H1 (cell line): Measurements from ENCODE around the gene MPHOSPH8. TPM values are rescaled to one million over a fixed set of nuclear protein-coding genes. Genes with fewer than 3 reads are reported as not detected.

ENCODE experiments used
- CTCF ChIA-PET: fragments of 300-600 bp; sonication (Branson Sonifier 250); formaldehyde crosslinking; loops from one replicate; lab custom pipeline; 2021; ENCODE audit not compliant: partially characterized antibody; lab: Charles Lee
- POLR2A ChIA-PET: fragments of 300-600 bp; sonication (Branson Sonifier 250); formaldehyde crosslinking; loops from one replicate; lab custom pipeline; 2021; ENCODE audit warnings: inconsistent platforms; ENCODE audit not compliant: partially characterized antibody; lab: Charles Lee
- DNase-seq, 2 experiments: peaks; one replicate each; pipeline versions ENCODE4 v3.0.0 to v3.0.0-alpha.2; 2010 to 2022; ENCODE audit warnings: low spot score in 2 of 2, low read depth in 1 of 2, mixed read lengths in 1 of 2
- FAIRE-seq: peaks from 2 replicates; lab custom pipeline; 2011; peaks lifted over from hg19 to GRCh38; lab: Jason Lieb, UNC
- H2AFZ ChIP-seq: 2 replicates; pipeline ENCODE4 v1.8.1; 2012; ENCODE audit warnings: low read length, inconsistent platforms
- H2AK5ac ChIP-seq: 2 replicates; pipeline ENCODE4 v1.6.1; 2013; ENCODE audit warnings: low read depth, low read length
- H2BK120ac ChIP-seq: replicated peaks from 2 replicates; pipeline ENCODE3; 2013; ENCODE audit warnings: low read depth, low read length, inconsistent platforms
- H2BK12ac ChIP-seq: 2 replicates; pipeline ENCODE4 v1.6.1; 2013; ENCODE audit warnings: low read depth, low read length
- H2BK15ac ChIP-seq: 2 replicates; pipeline ENCODE4 v1.6.1; 2013; ENCODE audit warnings: low read length
- H2BK20ac ChIP-seq: 2 replicates; pipeline ENCODE4 v1.6.1; 2013; ENCODE audit warnings: low read length
- H2BK5ac ChIP-seq: 2 replicates; pipeline ENCODE4 v1.6.1; 2013; ENCODE audit warnings: low read depth, low read length
- H3K14ac ChIP-seq: 2 replicates; pipeline ENCODE4 v1.6.1; 2013; ENCODE audit warnings: inconsistent platforms; ENCODE audit not compliant: insufficient read length
- H3K18ac ChIP-seq: 2 replicates; pipeline ENCODE4 v1.6.1; 2013; ENCODE audit warnings: low read length; ENCODE audit errors: extremely low read depth
- H3K23ac ChIP-seq: 2 replicates; pipeline ENCODE4 v1.6.1; 2013; ENCODE audit warnings: inconsistent platforms; ENCODE audit not compliant: insufficient read length
- H3K23me2 ChIP-seq: 2 replicates; pipeline ENCODE4 v1.6.1; 2013; ENCODE audit warnings: low read depth, low read length
- H3K27ac ChIP-seq: 2 replicates; pipeline ENCODE4 v1.6.1; 2011; ENCODE audit warnings: low read depth, low read length, inconsistent platforms
- H3K27me3 ChIP-seq, 4 experiments: replicated peaks in 1 of 4; 1 replicate in 1 of 4; 2 replicates in 3 of 4; pipeline versions ENCODE4 v1.6.1 to v1.8.1; 2011 to 2013; ENCODE audit warnings: low read length in 3 of 4, mild to moderate bottlenecking in 3 of 4, inconsistent platforms in 2 of 4, mixed read lengths in 2 of 4, moderate library complexity in 1 of 4; ENCODE audit not compliant: control insufficient read depth in 3 of 4, insufficient read depth in 3 of 4; ENCODE audit errors: extremely low read depth in 1 of 4
- H3K36me3 ChIP-seq, 4 experiments: 2 replicates each; pipeline versions ENCODE4 v1.6.1 to v1.8.1; 2011 to 2013; ENCODE audit warnings: mild to moderate bottlenecking in 4 of 4, low read length in 3 of 4, moderate library complexity in 2 of 4, control low read depth in 1 of 4, inconsistent platforms in 1 of 4; ENCODE audit not compliant: insufficient read depth in 4 of 4, control insufficient read depth in 2 of 4
- H3K4ac ChIP-seq: replicated peaks from 2 replicates; pipeline ENCODE3; 2013; ENCODE audit warnings: low read length, low read depth, mixed read lengths, inconsistent platforms; ENCODE audit not compliant: insufficient read length
- H3K4me1 ChIP-seq, 4 experiments: replicated peaks in 1 of 4; 1 replicate in 1 of 4; 2 replicates in 3 of 4; pipeline versions ENCODE4 v1.6.1 to v1.8.1; 2011 to 2013; ENCODE audit warnings: low read length in 3 of 4, inconsistent platforms in 2 of 4, mixed read lengths in 1 of 4; ENCODE audit not compliant: insufficient read depth in 4 of 4, control insufficient read depth in 3 of 4
- H3K4me2 ChIP-seq, 2 experiments: 2 replicates each; pipeline versions ENCODE4 v1.6.1 to v1.8.1; 2011 to 2013; ENCODE audit warnings: low read depth in 2 of 2, low read length in 2 of 2, control low read depth in 1 of 2, inconsistent platforms in 1 of 2, mild to moderate bottlenecking in 1 of 2; ENCODE audit not compliant: insufficient read depth in 1 of 2
- H3K4me3 ChIP-seq, 4 experiments: fragments of 200-600, 300-600 bp in 1 of 4; sonication (generic), shearing (Covaris generic), sonication (Bioruptor Twin) in 1 of 4; 2 replicates each; pipeline versions ENCODE4 v1.5.1 to v1.8.1; 2011 to 2016; ENCODE audit warnings: low read length in 4 of 4, low read depth in 3 of 4, control low read depth in 2 of 4, inconsistent platforms in 2 of 4, mild to moderate bottlenecking in 2 of 4, mixed read lengths in 1 of 4, moderate library complexity in 1 of 4; ENCODE audit not compliant: insufficient read depth in 2 of 4; ENCODE audit errors: extremely low read depth in 1 of 4
- H3K56ac ChIP-seq: replicated peaks from 2 replicates; pipeline ENCODE3; 2013; ENCODE audit warnings: low read depth, mild to moderate bottlenecking, mixed read lengths, low read length, inconsistent platforms; ENCODE audit not compliant: insufficient read length
- H3K79me1 ChIP-seq: 2 replicates; pipeline ENCODE4 v1.6.1; 2013; ENCODE audit warnings: low read depth, low read length, control low read depth
- H3K79me2 ChIP-seq, 2 experiments: 2 replicates each; pipeline versions ENCODE4 v1.6.1 to v1.8.1; 2012 to 2013; ENCODE audit warnings: low read length in 2 of 2, mild to moderate bottlenecking in 2 of 2, inconsistent platforms in 1 of 2; ENCODE audit not compliant: insufficient read depth in 2 of 2, control insufficient read depth in 1 of 2
- H3K9ac ChIP-seq, 4 experiments: replicated peaks in 1 of 4; 1 replicate in 1 of 4; 2 replicates in 3 of 4; pipeline versions ENCODE4 v1.6.1 to v1.8.1; 2011 to 2013; ENCODE audit warnings: low read depth in 3 of 4, low read length in 3 of 4, control low read depth in 2 of 4, mild to moderate bottlenecking in 2 of 4, moderate library complexity in 2 of 4, inconsistent platforms in 1 of 4; ENCODE audit errors: extremely low read depth in 1 of 4
- H3K9me3 ChIP-seq, 2 experiments: 2 replicates each; pipeline versions ENCODE4 v1.6.1 to v1.8.1; 2012 to 2013; ENCODE audit warnings: mild to moderate bottlenecking in 2 of 2, moderate library complexity in 2 of 2, control low read depth in 1 of 2, inconsistent platforms in 1 of 2, low read depth in 1 of 2, low read length in 1 of 2, mixed read lengths in 1 of 2; ENCODE audit not compliant: insufficient read depth in 2 of 2
- H4K20me1 ChIP-seq, 2 experiments: replicated peaks in 1 of 2; 2 replicates each; pipeline versions ENCODE3 to v1.8.1; 2011 to 2013; ENCODE audit warnings: inconsistent platforms in 2 of 2, low read length in 2 of 2, mild to moderate bottlenecking in 1 of 2; ENCODE audit not compliant: insufficient read depth in 2 of 2, control insufficient read depth in 1 of 2
- H4K5ac ChIP-seq: 2 replicates; pipeline ENCODE4 v1.6.1; 2013; ENCODE audit warnings: low read length, low read depth, mixed read lengths, inconsistent platforms; ENCODE audit not compliant: insufficient read length
- H4K8ac ChIP-seq: 2 replicates; pipeline ENCODE4 v1.8.0; 2013; ENCODE audit warnings: mild to moderate bottlenecking, moderate library complexity, low read length, inconsistent platforms; ENCODE audit not compliant: insufficient read depth; ENCODE audit errors: extremely low read depth
- H4K91ac ChIP-seq: replicated peaks from 2 replicates; pipeline ENCODE3; 2013; ENCODE audit warnings: low read length, mixed read lengths, inconsistent platforms; ENCODE audit not compliant: insufficient read length
- CTBP2 ChIP-seq: IDR thresholded peaks from 2 replicates; pipeline ENCODE4 v1.7.0; 2011; ENCODE audit warnings: borderline replicate concordance, mild to moderate bottlenecking, moderate library complexity, mixed read lengths, low read length; ENCODE audit not compliant: insufficient read depth, insufficient read length
- GABPA ChIP-seq: IDR thresholded peaks from 2 replicates; pipeline ENCODE4 v1.6.1; 2011; ENCODE audit warnings: mild to moderate bottlenecking, low read length, moderate library complexity, borderline replicate concordance; ENCODE audit not compliant: insufficient read depth
- PHF8 ChIP-seq: fragments of 200-600 bp; sonication (generic); conservative IDR thresholded peaks from 2 replicates; pipeline ENCODE4 v1.7.1; 2012; ENCODE audit warnings: low read depth, mild to moderate bottlenecking, inconsistent platforms, low read length, moderate library complexity
- POLR2A ChIP-seq, 2 experiments: IDR thresholded peaks; 1 replicate in 1 of 2; 2 replicates in 1 of 2; pipeline ENCODE4 v1.6.1; 2011; ENCODE audit warnings: low read depth in 2 of 2, low read length in 2 of 2, mild to moderate bottlenecking in 2 of 2; ENCODE audit errors: control extremely low read depth in 1 of 2
- WGBS, 2 experiments: shearing (Covaris generic) in 1 of 2; methylation state at CpG; one replicate each; pipeline versions ENCODE4 v1.1.6 to v1.1.7; 2013 to 2015; ENCODE audit warnings: low lambda C conversion rate in 2 of 2, mixed read lengths in 2 of 2, inconsistent platforms in 1 of 2, low coverage in 1 of 2, missing lambda C conversion rate in 1 of 2; ENCODE audit not compliant: insufficient replicate concordance in 2 of 2, insufficient coverage in 1 of 2, insufficient read length in 1 of 2; ENCODE audit errors: extremely low coverage in 1 of 2, missing lambda C conversion rate in 1 of 2; 5-methylcytosine and 5-hydroxymethylcytosine counted together
- polyA plus RNA-seq, 7 experiments: library from polyadenylated mRNA; depleted of rRNA in 3 of 7; stranded (reverse) in 5 of 7; unstranded in 2 of 7; fragments of >200 nt in 5 of 7; fragments of 200-250 nt in 2 of 7; gene quantifications; 1 replicate in 5 of 7; 2 replicates in 1 of 7; 4 replicates in 1 of 7; pipeline versions ENCODE4 v1.2.1 to v1.2.3, GENCODE V29; 2011 to 2013; ENCODE audit warnings: missing spikeins in 2 of 7, mixed read lengths in 2 of 7
- total RNA-seq: library from RNA; stranded (reverse); fragmentation: NEBNext Ultra II Directional; extraction: Animal tissue kit (Norgen Biotek cat#: 25700); gene quantifications from 2 replicates; pipeline ENCODE4 v1.2.1, GENCODE V29; 2021
- TF ChIP-seq, protein P1 (sequence below): IDR thresholded peaks from 2 replicates; pipeline ENCODE4 v1.6.1; 2012; ENCODE audit warnings: inconsistent platforms

Gene MPHOSPH8
- total and polyA plus RNA-seq, 2 of the 8 experiments (the other 6 are each of a cell fraction or from before 2014, with no cell fraction given): 8.3 to 20.5 TPM

- Histone ChIP-seq H3K9ac (no peak overlapping the region), H3K36me3 (peaks cover 0 to 4% (median 0%) of the 10 kb centered on the region in 4 experiments; a peak in 1 of 8 replicates), H3K27ac (no peak overlapping the region), H3K23ac (no peak overlapping the region), H3K4ac (no peak overlapping the region), H4K91ac (no peak overlapping the region), H4K5ac (no peak overlapping the region), H3K56ac (no peak overlapping the region), H2BK20ac (no peak overlapping the region), H3K18ac (no peak overlapping the region), H2BK120ac (no peak overlapping the region), H3K4me2 (no peak overlapping the region), H3K79me2 (peaks cover 0 to 3% of the 10 kb centered on the region in 2 experiments; a peak in 1 of 4 replicates), H3K9me3 (peaks cover 7 to 13% of the 10 kb centered on the region in 2 experiments; a peak in 2 of 4 replicates), H3K4me3 (no peak overlapping the region), H4K8ac (no peak overlapping the region), H2BK12ac (no peak overlapping the region), H2BK15ac (no peak overlapping the region), H3K14ac (no peak overlapping the region), H4K20me1 (no peaks in the 10 kb centered on the region), H3K23me2 (peaks cover 6% of the 10 kb centered on the region; the same call in 1 of the 2 replicates), H3K79me1 (no peaks in the 10 kb centered on the region), H2AFZ (no peak overlapping the region), H2BK5ac (no peak overlapping the region), H2AK5ac (no peak overlapping the region), H3K4me1 (peaks cover 0 to 2% (median 0%) of the 10 kb centered on the region in 4 experiments; a peak in 1 of 7 replicates), H3K27me3 (peaks cover 0 to 11% (median 8%) of the 10 kb centered on the region in 4 experiments; a peak in 5 of 7 replicates)
- WGBS, 2 experiments: 69% methylated on average over 6 of the region's 6 CpGs; no CpG with 5 or more reads in 1 of the 2 experiments
- DNase-seq (no peak), FAIRE-seq (no peak)
- ChIA-PET CTCF (interaction anchor here (1.0 kb wide), 1 partner anchor 13 kb away, joined by 3 read pairs; no protein-coding TSS in a partner anchor), POLR2A (no interaction called here)
- TF ChIP-seq CTBP2 (no peak), GABPA (no peak), PHF8 (no peak), POLR2A (IDR thresholded peaks at IDR 0.05; ENCODE audit: control extremely low read depth in 1 of 2, low read depth in 2 of 2, low read length in 2 of 2) (no peak)
- TF ChIP-seq, protein P1, sequence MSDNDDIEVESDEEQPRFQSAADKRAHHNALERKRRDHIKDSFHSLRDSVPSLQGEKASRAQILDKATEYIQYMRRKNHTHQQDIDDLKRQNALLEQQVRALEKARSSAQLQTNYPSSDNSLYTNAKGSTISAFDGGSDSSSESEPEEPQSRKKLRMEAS: no peak
These were observed 29.2 kb upstream of the MPHOSPH8 start for GRCh38 chr13:19604306-19604705.
